ENCODE measurements around the gene SELENOS. TPM values are rescaled to one million over a fixed set of nuclear protein-coding genes. Genes with fewer than 3 reads are reported as not detected.

SELENOS gene
- total RNA-seq, 1 donor from 2014 or later, result 84.8 TPM

GRCh38 chr15:101243420-101243819 is 33.9 kb downstream of the SELENOS start:
- H3K27me3 Mint-ChIP-seq (ENCODE audit: low read depth), result no peaks in the 10 kb centered on the region
- H3K4me3 Mint-ChIP-seq (ENCODE audit: unreplicated experiment), result no peak overlapping the region
- H3K4me1 Mint-ChIP-seq (ENCODE audit: low read depth), result peaks cover 72% of the 10 kb centered on the region
- H3K9me3 Mint-ChIP-seq (ENCODE audit: low read depth), result no peaks in the 10 kb centered on the region
- TF ChIP-seq, protein P1, sequence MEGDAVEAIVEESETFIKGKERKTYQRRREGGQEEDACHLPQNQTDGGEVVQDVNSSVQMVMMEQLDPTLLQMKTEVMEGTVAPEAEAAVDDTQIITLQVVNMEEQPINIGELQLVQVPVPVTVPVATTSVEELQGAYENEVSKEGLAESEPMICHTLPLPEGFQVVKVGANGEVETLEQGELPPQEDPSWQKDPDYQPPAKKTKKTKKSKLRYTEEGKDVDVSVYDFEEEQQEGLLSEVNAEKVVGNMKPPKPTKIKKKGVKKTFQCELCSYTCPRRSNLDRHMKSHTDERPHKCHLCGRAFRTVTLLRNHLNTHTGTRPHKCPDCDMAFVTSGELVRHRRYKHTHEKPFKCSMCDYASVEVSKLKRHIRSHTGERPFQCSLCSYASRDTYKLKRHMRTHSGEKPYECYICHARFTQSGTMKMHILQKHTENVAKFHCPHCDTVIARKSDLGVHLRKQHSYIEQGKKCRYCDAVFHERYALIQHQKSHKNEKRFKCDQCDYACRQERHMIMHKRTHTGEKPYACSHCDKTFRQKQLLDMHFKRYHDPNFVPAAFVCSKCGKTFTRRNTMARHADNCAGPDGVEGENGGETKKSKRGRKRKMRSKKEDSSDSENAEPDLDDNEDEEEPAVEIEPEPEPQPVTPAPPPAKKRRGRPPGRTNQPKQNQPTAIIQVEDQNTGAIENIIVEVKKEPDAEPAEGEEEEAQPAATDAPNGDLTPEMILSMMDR (IDR thresholded peaks at IDR 0.05), result no peak
- no peak overlapping the region for H3K27ac Mint-ChIP-seq (ENCODE audit: unreplicated experiment)
- no peak for DNase-seq (ENCODE audit: low spot score)
- H3K36me3 Mint-ChIP-seq (ENCODE audit: low read depth), result no peaks in the 10 kb centered on the region

DNA sequence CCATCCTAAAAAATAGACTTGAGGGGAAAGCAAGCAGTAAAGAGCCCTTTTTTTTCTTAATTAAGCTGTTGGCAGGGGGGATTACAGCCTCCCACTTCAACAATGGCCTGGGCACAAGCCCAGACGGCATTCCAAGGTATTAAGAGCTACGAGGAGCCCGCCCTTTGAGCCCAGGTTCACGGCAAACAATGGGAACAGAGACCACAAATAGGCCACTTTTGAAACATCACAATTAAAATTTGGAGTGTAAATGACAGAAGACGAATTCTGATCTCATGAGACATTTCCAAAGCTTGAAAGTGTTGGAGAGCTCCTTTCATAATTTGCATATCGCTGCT is 34.3 kb downstream of the SELENOS start:
- H3K27ac Mint-ChIP-seq (ENCODE audit: unreplicated experiment), result no peak overlapping the region

DNA sequence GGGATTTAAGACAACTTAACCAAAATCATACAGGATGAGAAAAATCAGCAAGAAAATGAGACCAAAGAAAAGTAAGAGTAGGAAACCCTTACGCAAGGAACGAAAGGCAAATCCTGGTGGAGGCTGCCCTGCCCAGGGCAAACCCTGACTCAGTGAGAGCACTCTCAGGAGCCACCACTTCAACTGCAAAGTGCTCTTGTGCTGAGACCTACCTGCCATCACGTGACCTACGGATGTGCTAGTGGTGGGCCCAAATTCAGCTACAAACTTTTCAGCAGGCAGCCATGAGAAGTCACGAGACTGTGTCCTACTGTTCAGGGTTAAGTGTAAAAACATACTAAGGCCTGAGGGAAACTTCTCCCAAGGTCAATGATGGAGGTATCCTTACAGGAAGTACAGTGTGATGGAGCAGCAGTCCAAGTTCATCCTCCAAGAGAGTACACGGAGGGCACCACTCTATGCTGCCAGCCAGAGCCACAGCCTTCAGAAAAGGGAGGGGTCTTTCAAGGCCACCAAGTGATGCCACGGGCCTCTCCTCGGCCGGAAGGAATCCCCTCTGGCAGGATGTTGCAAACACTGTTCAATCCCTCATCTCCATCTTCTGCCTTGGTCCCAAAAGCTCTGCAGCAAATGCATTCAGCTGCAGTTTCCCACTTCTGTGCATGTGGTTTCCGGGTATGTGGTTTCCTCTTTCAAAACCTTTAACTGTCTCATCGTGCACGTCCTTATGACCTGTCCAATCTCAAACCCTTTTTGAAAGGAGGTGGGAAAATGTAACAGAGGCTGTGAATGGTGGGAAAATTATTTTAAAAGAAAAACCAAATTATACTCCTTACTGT is 34.9 kb downstream of the SELENOS start:
- H3K4me1 Mint-ChIP-seq (ENCODE audit: low read depth), result peaks cover 64% of the 10 kb centered on the region
- H3K4me3 Mint-ChIP-seq (ENCODE audit: unreplicated experiment), result no peak overlapping the region
- no peaks in the 10 kb centered on the region for H3K36me3 Mint-ChIP-seq (ENCODE audit: low read depth)
- TF ChIP-seq, protein P1 (IDR thresholded peaks at IDR 0.05), result no peak
- H3K9me3 Mint-ChIP-seq (ENCODE audit: low read depth), result no peaks in the 10 kb centered on the region
- H3K27me3 Mint-ChIP-seq (ENCODE audit: low read depth), result no peaks in the 10 kb centered on the region
- peak overlapping the region; percentile 39 for H3K27ac Mint-ChIP-seq (ENCODE audit: unreplicated experiment)
- no peak for DNase-seq (ENCODE audit: low spot score)

More for the DNA sequence above, 34.3 kb downstream of the SELENOS start:
- Mint-ChIP-seq H3K9me3 (ENCODE audit: low read depth) (no peaks in the 10 kb centered on the region), H3K4me1 (ENCODE audit: low read depth) (peaks cover 68% of the 10 kb centered on the region), H3K36me3 (ENCODE audit: low read depth) (no peaks in the 10 kb centered on the region), H3K27me3 (ENCODE audit: low read depth) (no peaks in the 10 kb centered on the region), H3K4me3 (ENCODE audit: unreplicated experiment) (no peak overlapping the region)
- TF ChIP-seq, protein P1 (IDR thresholded peaks at IDR 0.05), result no peak
- DNase-seq (ENCODE audit: low spot score), result no peak

- no peak for DNase-seq (ENCODE audit: low spot score)
- no peaks in the 10 kb centered on the region for H3K9me3 Mint-ChIP-seq (ENCODE audit: low read depth)
- TF ChIP-seq, protein P1 (IDR thresholded peaks at IDR 0.05), result no peak
- peaks cover 4% of the 10 kb centered on the region for H3K36me3 Mint-ChIP-seq (ENCODE audit: low read depth)
- H3K4me1 Mint-ChIP-seq (ENCODE audit: low read depth), result peaks cover 51% of the 10 kb centered on the region
- H3K27me3 Mint-ChIP-seq (ENCODE audit: low read depth), result no peaks in the 10 kb centered on the region
- no peak overlapping the region for H3K27ac Mint-ChIP-seq (ENCODE audit: unreplicated experiment)
- no peak overlapping the region for H3K4me3 Mint-ChIP-seq (ENCODE audit: unreplicated experiment)
Observed at GRCh38 chr15:101240358-101240757, 36.9 kb downstream of the SELENOS start.

- Mint-ChIP-seq H3K27me3 (ENCODE audit: low read depth) (no peaks in the 10 kb centered on the region), H3K4me3 (ENCODE audit: unreplicated experiment) (no peak overlapping the region), H3K9me3 (ENCODE audit: low read depth) (no peaks in the 10 kb centered on the region), H3K36me3 (ENCODE audit: low read depth) (peaks cover 9% of the 10 kb centered on the region), H3K4me1 (ENCODE audit: low read depth) (peaks cover 45% of the 10 kb centered on the region), H3K27ac (ENCODE audit: unreplicated experiment) (no peak overlapping the region)
- no peak for DNase-seq (ENCODE audit: low spot score)
- TF ChIP-seq, protein P1 (IDR thresholded peaks at IDR 0.05), result no peak
Observed at GRCh38 chr15:101239724-101240136, 37.6 kb downstream of the SELENOS start.

Measured in chondrocyte (in vitro differentiated cells).